T-helper 2 cell treated with Interferon-gamma antibody and Interleukin-4, amounts not matched to agents 5 μg/mL and 100 μg/mL, for 36 hours (primary cell): ENCODE data around the gene RHEX.
A peak's percentile ranks its signal among the peaks of the same experiment; 100 is the strongest.

ENCODE experiments used
- DNase-seq: peaks from one replicate; pipeline ENCODE4 v3.0.0; 2021; ENCODE audit warnings: low spot score
- H3K27ac Mint-ChIP-seq: one replicate; pipeline ENCODE4 v1.8.0; 2021; ENCODE audit warnings: mild to moderate bottlenecking, mixed read lengths
- H3K27me3 Mint-ChIP-seq: one replicate; pipeline ENCODE4 v1.8.0; 2021; ENCODE audit warnings: low read depth, mixed read lengths
- H3K36me3 Mint-ChIP-seq: one replicate; pipeline ENCODE4 v1.8.0; 2021; ENCODE audit warnings: low read depth, mixed read lengths
- H3K4me1 Mint-ChIP-seq: one replicate; pipeline ENCODE4 v1.8.0; 2021; ENCODE audit warnings: low read depth, mixed read lengths
- H3K4me3 Mint-ChIP-seq: one replicate; pipeline ENCODE4 v1.8.0; 2022; ENCODE audit warnings: mild to moderate bottlenecking, moderate library complexity, mixed read lengths
- H3K9me3 Mint-ChIP-seq: one replicate; pipeline ENCODE4 v1.8.0; 2021; ENCODE audit warnings: mixed read lengths

Gene RHEX

GRCh38 chr1:206021008-206021625 is 31.9 kb upstream of the RHEX start:
- no peak for DNase-seq
- Mint-ChIP-seq H3K27ac (no peak overlapping the region), H3K36me3 (no peaks in the 10 kb centered on the region), H3K4me1 (no peaks in the 10 kb centered on the region), H3K4me3 (no peak overlapping the region), H3K27me3 (peaks cover 32% of the 10 kb centered on the region), H3K9me3 (no peaks in the 10 kb centered on the region)

GRCh38 chr1:206021626-206022365 is 31.2 kb upstream of the RHEX start:
- no peak overlapping the region for H3K4me3 Mint-ChIP-seq
- no peaks in the 10 kb centered on the region for H3K36me3 Mint-ChIP-seq
- DNase-seq, result no peak
- H3K27me3 Mint-ChIP-seq, result peaks cover 30% of the 10 kb centered on the region
- no peak overlapping the region for H3K27ac Mint-ChIP-seq
- no peaks in the 10 kb centered on the region for H3K9me3 Mint-ChIP-seq
- no peaks in the 10 kb centered on the region for H3K4me1 Mint-ChIP-seq

DNA sequence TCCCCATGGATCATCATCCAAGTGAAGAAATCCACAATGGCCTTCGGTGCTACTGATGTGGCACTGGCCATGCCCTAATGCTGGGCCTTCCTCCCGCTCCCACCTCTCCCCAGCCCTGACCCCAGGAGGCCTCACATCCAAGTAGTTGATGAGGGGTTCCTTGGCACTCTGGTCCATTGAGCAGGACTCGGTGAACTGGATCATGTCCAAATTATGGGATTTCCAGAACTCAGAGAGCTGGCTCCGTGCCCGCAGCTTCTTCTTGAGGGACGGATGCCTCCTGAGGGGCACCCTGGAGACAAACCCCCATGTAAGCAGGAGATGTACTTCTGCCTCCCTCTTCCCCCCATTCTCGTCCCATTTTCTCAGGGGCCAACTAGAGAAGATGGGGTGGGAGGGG is 30.2 kb upstream of the RHEX start:
- Mint-ChIP-seq H3K27me3 (peaks cover 34% of the 10 kb centered on the region), H3K4me3 (no peak overlapping the region), H3K27ac (no peak overlapping the region), H3K9me3 (no peaks in the 10 kb centered on the region), H3K4me1 (no peaks in the 10 kb centered on the region), H3K36me3 (no peaks in the 10 kb centered on the region)
- no peak for DNase-seq

DNA sequence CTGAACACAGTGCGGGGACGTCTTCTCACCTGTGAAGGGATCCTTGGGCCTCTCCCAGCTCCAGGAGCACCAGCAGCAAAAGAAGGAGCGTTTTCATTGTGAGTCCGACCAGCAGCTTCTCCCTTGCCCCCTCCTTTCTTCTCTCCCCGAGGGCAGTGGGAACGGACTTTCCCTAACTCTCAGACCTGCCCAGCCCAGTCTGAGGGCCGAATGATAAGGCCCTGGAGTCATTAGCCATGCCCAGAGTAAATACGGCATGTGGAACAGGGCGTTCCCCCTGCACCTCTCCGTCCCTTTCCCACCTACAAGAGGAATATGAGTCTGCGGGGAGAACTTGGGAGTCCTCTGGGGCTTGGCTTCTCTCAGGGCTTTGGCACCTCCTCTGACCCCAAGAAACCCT is 29.3 kb upstream of the RHEX start, which contains the start of gene CTSE:
Gene CTSE (minus strand): TSS at position 201 of the 400 bp plus-strand sequence. CDS start 104 bp downstream, at position 97.
- Mint-ChIP-seq H3K27me3 (peaks cover 31% of the 10 kb centered on the region), H3K4me3 (no peak within 1 kb of the TSS), H3K9me3 (no peaks in the 10 kb centered on the region)

DNA sequence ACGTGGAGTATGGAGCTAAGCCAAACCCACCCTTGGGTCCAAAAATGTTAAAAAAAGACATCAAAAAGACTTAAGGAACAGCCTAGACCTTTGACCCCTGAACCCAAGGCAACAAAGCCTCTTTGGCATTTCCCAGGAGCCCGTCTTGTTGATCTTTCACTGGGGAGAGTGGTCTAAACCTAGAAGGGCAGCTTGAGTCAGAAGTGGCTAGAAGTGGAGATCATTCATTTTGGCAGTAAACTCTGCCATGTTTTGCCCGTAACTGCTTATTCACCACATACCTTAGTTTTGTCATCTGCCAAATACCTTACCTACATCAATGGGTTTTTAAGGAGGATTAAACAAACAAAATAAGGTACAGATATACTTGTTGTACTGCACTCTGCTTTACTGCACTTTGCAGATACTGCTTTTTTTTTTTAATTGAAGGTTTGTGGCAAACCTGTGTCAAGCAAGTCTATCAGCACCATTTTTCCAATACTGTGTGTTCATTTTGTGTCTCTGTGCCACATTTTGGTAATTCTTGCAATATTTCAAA is 27.6 kb upstream of the RHEX start:
- Mint-ChIP-seq H3K4me1 (no peaks in the 10 kb centered on the region), H3K36me3 (no peaks in the 10 kb centered on the region), H3K9me3 (no peaks in the 10 kb centered on the region), H3K4me3 (no peak overlapping the region), H3K27ac (no peak overlapping the region), H3K27me3 (peaks cover 36% of the 10 kb centered on the region)
- DNase-seq, result no peak

More for the DNA sequence above, 29.3 kb upstream of the RHEX start, which contains the start of gene CTSE:
- Mint-ChIP-seq H3K27ac (no peak within 1 kb of the TSS), H3K4me1 (no peaks in the 10 kb centered on the region), H3K36me3 (no peaks in the 10 kb centered on the region)
- DNase-seq, result no peak

- Mint-ChIP-seq H3K27me3 (peaks cover 54% of the 10 kb centered on the region), H3K9me3 (no peaks in the 10 kb centered on the region), H3K4me3 (no peak overlapping the region), H3K36me3 (no peaks in the 10 kb centered on the region), H3K4me1 (peaks cover 3% of the 10 kb centered on the region), H3K27ac (no peak overlapping the region)
- DNase-seq, result no peak
Observed at GRCh38 chr1:206029484-206029883, 23.5 kb upstream of the RHEX start.

GRCh38 chr1:206030191-206030590 is 22.8 kb upstream of the RHEX start:
- Mint-ChIP-seq H3K36me3 (no peaks in the 10 kb centered on the region), H3K4me1 (peaks cover 6% of the 10 kb centered on the region), H3K27me3 (peaks cover 61% of the 10 kb centered on the region), H3K9me3 (no peaks in the 10 kb centered on the region), H3K4me3 (no peak overlapping the region), H3K27ac (no peak overlapping the region)
- DNase-seq, result no peak

DNA sequence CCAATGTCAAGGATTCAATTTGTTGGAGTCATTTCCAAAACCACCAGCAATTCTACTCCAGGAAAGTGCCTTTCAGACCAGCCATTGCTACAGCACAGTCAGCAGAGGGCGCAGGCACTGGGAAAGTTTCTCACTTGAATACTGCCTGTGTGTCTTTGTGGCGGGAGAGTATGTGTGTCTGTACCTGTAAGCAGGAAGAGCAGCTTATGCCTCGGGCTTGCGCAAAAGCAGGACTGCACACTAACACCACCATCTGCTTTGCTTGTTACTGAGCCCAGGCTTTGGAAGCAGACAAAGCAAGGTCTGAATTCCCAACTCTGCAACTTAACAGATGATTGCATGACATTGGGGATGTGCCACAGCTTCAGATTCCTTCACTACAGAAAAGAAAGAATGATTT is 22.3 kb upstream of the RHEX start:
- peak; percentile 53 for DNase-seq

DNA sequence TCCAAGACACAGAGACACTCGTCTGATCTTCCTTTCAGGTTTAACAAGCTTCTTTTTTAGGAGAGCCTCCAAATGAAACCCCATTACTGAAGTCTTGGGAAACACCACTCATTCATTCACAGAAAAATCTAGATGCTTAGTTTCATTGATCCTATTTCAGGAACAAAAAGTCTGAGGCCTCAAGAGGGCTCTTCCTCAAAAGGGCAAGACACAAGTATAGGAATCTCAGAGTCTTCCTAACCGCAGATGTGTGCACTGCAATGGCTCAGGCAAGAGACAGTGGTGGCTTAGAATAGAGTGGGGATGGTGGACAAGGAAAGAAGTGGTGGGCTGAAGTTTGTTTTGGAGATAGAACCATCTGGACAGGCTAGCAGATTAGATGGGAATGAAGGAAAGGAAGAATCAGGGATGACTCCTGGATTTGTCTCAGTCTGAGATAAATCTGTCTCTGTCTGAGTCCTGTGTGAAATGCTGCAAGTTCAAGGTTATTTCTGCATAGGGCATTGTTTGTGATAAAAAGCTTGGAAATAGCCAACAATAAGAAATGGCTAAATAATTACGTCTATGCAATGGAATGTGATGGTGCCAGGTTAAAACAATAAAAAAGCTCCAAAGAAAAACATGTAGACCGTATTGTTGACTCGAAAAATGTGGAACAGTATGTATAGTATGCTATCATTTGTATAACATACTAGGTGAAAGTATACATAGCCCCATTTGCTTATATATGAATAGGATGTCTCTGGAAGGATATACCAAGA is 20.4 kb upstream of the RHEX start:
- Mint-ChIP-seq H3K27me3 (peaks cover 67% of the 10 kb centered on the region), H3K27ac (no peak overlapping the region), H3K4me3 (no peak overlapping the region), H3K4me1 (peaks cover 6% of the 10 kb centered on the region), H3K9me3 (no peaks in the 10 kb centered on the region), H3K36me3 (no peaks in the 10 kb centered on the region)
- no peak for DNase-seq

More for the DNA sequence above, 22.3 kb upstream of the RHEX start:
- Mint-ChIP-seq H3K27ac (no peak overlapping the region), H3K36me3 (no peaks in the 10 kb centered on the region), H3K4me1 (peaks cover 6% of the 10 kb centered on the region), H3K9me3 (no peaks in the 10 kb centered on the region), H3K4me3 (no peak overlapping the region), H3K27me3 (peaks cover 64% of the 10 kb centered on the region)

DNA sequence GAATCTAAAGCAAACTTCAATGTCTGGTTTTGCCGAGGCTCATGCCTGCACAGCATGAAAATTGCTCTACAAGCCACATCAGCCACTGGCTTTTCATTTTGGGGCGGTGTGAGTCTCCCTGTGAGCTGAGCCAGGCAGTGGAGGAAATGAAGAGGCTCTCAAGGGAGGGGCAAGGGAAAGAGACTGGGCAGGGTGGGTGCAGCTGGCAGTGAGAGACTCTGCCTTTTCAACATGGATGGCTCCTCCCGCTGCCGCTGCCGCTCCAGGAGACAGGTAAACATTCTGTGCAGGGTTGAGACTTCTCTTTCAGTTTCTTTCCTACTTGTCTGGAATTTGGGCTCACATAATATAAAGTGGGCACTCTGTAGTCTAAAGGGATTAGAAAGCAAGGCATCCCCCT is 17.9 kb upstream of the RHEX start:
- H3K4me1 Mint-ChIP-seq, result peaks cover 11% of the 10 kb centered on the region
- no peak overlapping the region for H3K27ac Mint-ChIP-seq
- H3K9me3 Mint-ChIP-seq, result no peaks in the 10 kb centered on the region
- peaks cover 72% of the 10 kb centered on the region for H3K27me3 Mint-ChIP-seq
- H3K36me3 Mint-ChIP-seq, result no peaks in the 10 kb centered on the region
- no peak overlapping the region for H3K4me3 Mint-ChIP-seq
- no peak for DNase-seq

DNA sequence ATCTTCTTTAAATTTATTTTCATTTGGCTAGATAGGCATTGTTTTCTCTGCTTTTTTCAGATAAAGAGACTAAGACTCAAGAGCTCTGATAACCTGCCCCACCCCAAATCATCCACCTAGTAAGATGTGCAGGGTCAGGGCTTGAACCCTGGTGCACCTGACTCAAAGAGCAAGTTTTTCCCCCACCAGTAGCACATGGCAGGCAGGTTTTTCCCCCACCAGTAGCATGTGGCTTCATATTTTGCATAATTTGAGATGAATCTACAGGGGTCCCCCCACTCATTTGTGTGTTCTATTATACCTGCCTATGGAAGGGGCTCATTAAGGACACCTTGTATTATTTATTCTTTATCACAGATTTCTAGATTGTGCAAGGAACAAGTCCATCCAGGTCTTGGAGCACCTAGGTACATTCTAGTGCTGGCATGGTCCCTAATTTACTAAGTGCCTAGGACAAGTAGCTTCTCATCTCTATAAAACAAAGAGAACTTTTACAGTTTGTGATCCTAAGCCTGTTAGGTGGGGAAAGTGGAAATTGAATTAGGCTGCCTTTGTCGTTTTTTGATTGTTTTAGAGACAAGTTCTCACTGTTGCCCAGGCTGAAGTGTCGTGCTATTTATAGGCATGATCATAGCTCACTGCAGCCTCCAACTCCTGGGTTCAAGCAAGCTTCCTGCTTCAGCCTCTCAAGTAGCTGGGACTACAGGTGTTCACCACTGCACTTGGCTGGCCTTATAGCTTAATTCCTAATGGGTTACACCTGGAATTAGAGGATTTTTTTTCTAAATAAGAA is 16.1 kb upstream of the RHEX start:
- Mint-ChIP-seq H3K4me3 (no peak overlapping the region), H3K4me1 (peaks cover 8% of the 10 kb centered on the region), H3K9me3 (no peaks in the 10 kb centered on the region), H3K27me3 (peaks cover 78% of the 10 kb centered on the region), H3K36me3 (no peaks in the 10 kb centered on the region), H3K27ac (no peak overlapping the region)
- DNase-seq, result no peak

- DNase-seq, result no peak
- peaks cover 75% of the 10 kb centered on the region for H3K27me3 Mint-ChIP-seq
- no peaks in the 10 kb centered on the region for H3K9me3 Mint-ChIP-seq
- no peak overlapping the region for H3K27ac Mint-ChIP-seq
- no peak overlapping the region for H3K4me3 Mint-ChIP-seq
- H3K36me3 Mint-ChIP-seq, result no peaks in the 10 kb centered on the region
- peaks cover 8% of the 10 kb centered on the region for H3K4me1 Mint-ChIP-seq
Observed at GRCh38 chr1:206037581-206037980, 15.4 kb upstream of the RHEX start.
